ENCODE results near the gene CYP27B1.

Gene CYP27B1

GRCh38 chr12:57750561-57751431 is 16.1 kb downstream of the CYP27B1 start:
- no peak for DNase-seq

GRCh38 chr12:57749061-57749460 is 17.8 kb downstream of the CYP27B1 start:
- DNase-seq, result no peak

- DNase-seq, result no peak
Measured at GRCh38 chr12:57746025-57746424, 20.9 kb downstream of the CYP27B1 start.

GRCh38 chr12:57745485-57745881 is 21.4 kb downstream of the CYP27B1 start:
- no peak for DNase-seq

- DNase-seq, result peak; percentile 90
Measured at GRCh38 chr12:57744777-57745484, 21.9 kb downstream of the CYP27B1 start, which contains the start of gene TSPAN31. Gene TSPAN31 (plus strand): TSS chr12:57745039. CDS start chr12:57745155, 116 bp downstream.

GRCh38 chr12:57744194-57744776 is 22.6 kb downstream of the CYP27B1 start:
- peak; percentile 58 for DNase-seq

GRCh38 chr12:57743769-57744168 is 23.1 kb downstream of the CYP27B1 start:
- DNase-seq, result no peak

- peak; percentile 63 for DNase-seq
Measured at GRCh38 chr12:57741844-57742738, 24.8 kb downstream of the CYP27B1 start.

- DNase-seq, result no peak
Measured at GRCh38 chr12:57741413-57741789, 25.5 kb downstream of the CYP27B1 start.

- DNase-seq, result peak; percentile 64
Measured at GRCh38 chr12:57740656-57741412, 26.0 kb downstream of the CYP27B1 start.

GRCh38 chr12:57739914-57740538 is 26.9 kb downstream of the CYP27B1 start:
- DNase-seq, result no peak

- DNase-seq, result no peak
Measured at GRCh38 chr12:57739387-57739786, 27.5 kb downstream of the CYP27B1 start.

- DNase-seq, result no peak
Measured at GRCh38 chr12:57738661-57739237, 28.1 kb downstream of the CYP27B1 start, which contains the start of gene AGAP2. Gene AGAP2 (minus strand): TSS chr12:57738742. CDS start chr12:57738246, 496 bp downstream.

- no peak for DNase-seq
Measured at GRCh38 chr12:57737467-57738460, 29.1 kb downstream of the CYP27B1 start.

- no peak for DNase-seq
Measured at GRCh38 chr12:57736741-57737466, 30.0 kb downstream of the CYP27B1 start.

- DNase-seq, result no peak
Measured at GRCh38 chr12:57735952-57736740, 30.7 kb downstream of the CYP27B1 start.

GRCh38 chr12:57735198-57735855 is 31.6 kb downstream of the CYP27B1 start:
- DNase-seq, result no peak
